ENCODE data around the gene MAPK12. TPM values are rescaled to one million over a fixed set of nuclear protein-coding genes. Genes with fewer than 3 reads are reported as not detected.

Gene MAPK12
- total and polyA plus RNA-seq, 2 donors (not counting 3 experiments of a cell fraction or from before 2014, with no cell fraction given) = 72.3 to 86.8 TPM

DNA sequence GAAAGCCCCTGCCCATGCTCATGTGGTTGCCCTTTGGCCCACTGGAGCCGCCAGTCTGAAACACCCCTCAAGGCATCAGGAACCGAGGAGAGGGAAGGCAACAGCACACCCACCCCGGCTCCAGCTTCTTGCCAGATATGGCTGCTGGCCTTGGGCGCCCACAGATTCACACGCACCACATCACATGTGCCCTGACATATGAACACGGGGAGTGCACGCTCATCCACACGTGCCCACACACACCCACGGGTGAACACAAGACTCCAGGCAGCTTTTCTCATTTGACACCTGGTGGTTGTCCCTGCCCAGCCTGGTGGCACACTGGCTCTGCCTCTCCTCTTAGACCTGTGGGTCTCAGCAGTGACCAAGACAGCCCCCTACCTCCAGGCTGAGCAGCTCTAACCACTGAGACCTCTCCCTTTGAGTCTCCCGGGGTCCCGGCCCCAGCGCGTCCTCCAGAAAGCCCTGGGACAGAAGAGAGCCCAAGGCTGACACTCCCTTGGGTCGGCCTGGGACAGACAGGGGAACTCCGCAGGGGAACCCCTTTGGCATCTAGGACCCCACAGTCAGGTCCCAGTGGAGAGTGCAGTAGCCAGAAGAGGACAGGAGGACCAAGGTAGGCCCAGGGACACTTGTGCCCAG lies 2.7 kb upstream of the MAPK12 start:
- Histone ChIP-seq H3K36me3 (ENCODE audit: control insufficient read depth in 2 of 2, extremely low read depth in 1 of 2, insufficient read depth in 2 of 2, low read length in 2 of 2) (peaks cover 0 to 4% of the 10 kb centered on the region in 2 experiments), H3K9me1 (replicated peaks; ENCODE audit: control insufficient read depth, extremely low read depth, insufficient read depth, low read length) (no peaks in the 10 kb centered on the region), H3K4me1 (ENCODE audit: control insufficient read depth, extremely low read depth, insufficient read depth, low read length) (peaks cover 11% of the 10 kb centered on the region), H3K9me3 (replicated peaks; ENCODE audit: control insufficient read depth, insufficient read depth, low read length) (no peaks in the 10 kb centered on the region), H2AFZ (ENCODE audit: low read depth, low read length) (no peak overlapping the region), H3K79me2 (ENCODE audit: control insufficient read depth, insufficient read depth, low read length) (peaks cover 12% of the 10 kb centered on the region), H4K20me1 (replicated peaks; ENCODE audit: control insufficient read depth, extremely low read depth, insufficient read depth, low read length) (no peaks in the 10 kb centered on the region), H3K27ac (ENCODE audit: insufficient read depth, low read depth, low read length) (no peak overlapping the region), H3K4me3 (replicated peaks in 1 of 3; ENCODE audit: insufficient read depth in 1 of 3, low read depth in 1 of 3, low read length in 3 of 3) (no peak overlapping the region), H3K27me3 (ENCODE audit: control insufficient read depth in 2 of 2, insufficient read depth in 2 of 2, low read length in 2 of 2) (no peaks in the 10 kb centered on the region), H3K9ac (replicated peaks; ENCODE audit: extremely low read depth, insufficient read depth, low read length) (no peak overlapping the region), H3K4me2 (ENCODE audit: insufficient read depth, low read length) (no peak overlapping the region)
- intact Hi-C loops (cut with micrococcal nuclease) = no loop called here
- BruUV-seq (replicated peaks) = no TSS peak
- FAIRE-seq (no peak), DNase-seq (ENCODE audit: low read depth, low spot score) (no peak)
- ChIA-PET CTCF (interaction anchor here (1.5 to 4.9 kb wide), 2 partner anchors 13 to 62 kb away, joined by 3 to 41 read pairs; partner anchors contain the start of gene HDAC10), POLR2A (no interaction called here)
- dilution Hi-C loops (cut with MboI; ENCODE audit: extremely low pct_ligation_motif_present, low sequenced_read_pairs) = no loop called here
- TF ChIP-seq JUN (IDR thresholded peaks at IDR 0.05; ENCODE audit: borderline replicate concordance, insufficient read depth, insufficient read length, low read depth) (no peak), GATA2 (IDR thresholded peaks at IDR 0.05; ENCODE audit: insufficient read depth, insufficient read length, low read depth, low read length) (no peak), FOS (IDR thresholded peaks at IDR 0.05; ENCODE audit: borderline replicate concordance, insufficient read depth, low read length) (no peak), MYC (IDR thresholded peaks at IDR 0.05; ENCODE audit: low read depth, low read length) (no peak), EZH2 (IDR thresholded peaks at IDR 0.05; ENCODE audit: borderline replicate concordance, low read depth, low read length, severe bottlenecking) (no peak), POLR2AphosphoS5 (IDR thresholded peaks at IDR 0.05; ENCODE audit: insufficient read depth, low read depth, low read length) (no peak), POLR2A (IDR thresholded peaks at IDR 0.05; ENCODE audit: low read depth, low read length) (no peak)
- TF ChIP-seq, protein P1, sequence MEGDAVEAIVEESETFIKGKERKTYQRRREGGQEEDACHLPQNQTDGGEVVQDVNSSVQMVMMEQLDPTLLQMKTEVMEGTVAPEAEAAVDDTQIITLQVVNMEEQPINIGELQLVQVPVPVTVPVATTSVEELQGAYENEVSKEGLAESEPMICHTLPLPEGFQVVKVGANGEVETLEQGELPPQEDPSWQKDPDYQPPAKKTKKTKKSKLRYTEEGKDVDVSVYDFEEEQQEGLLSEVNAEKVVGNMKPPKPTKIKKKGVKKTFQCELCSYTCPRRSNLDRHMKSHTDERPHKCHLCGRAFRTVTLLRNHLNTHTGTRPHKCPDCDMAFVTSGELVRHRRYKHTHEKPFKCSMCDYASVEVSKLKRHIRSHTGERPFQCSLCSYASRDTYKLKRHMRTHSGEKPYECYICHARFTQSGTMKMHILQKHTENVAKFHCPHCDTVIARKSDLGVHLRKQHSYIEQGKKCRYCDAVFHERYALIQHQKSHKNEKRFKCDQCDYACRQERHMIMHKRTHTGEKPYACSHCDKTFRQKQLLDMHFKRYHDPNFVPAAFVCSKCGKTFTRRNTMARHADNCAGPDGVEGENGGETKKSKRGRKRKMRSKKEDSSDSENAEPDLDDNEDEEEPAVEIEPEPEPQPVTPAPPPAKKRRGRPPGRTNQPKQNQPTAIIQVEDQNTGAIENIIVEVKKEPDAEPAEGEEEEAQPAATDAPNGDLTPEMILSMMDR (IDR thresholded peaks at IDR 0.05; ENCODE audit: extremely low read depth in 1 of 2, insufficient read depth in 1 of 2, low read depth in 1 of 2, low read length in 2 of 2) = no peak
- TF ChIP-seq, protein P2, sequence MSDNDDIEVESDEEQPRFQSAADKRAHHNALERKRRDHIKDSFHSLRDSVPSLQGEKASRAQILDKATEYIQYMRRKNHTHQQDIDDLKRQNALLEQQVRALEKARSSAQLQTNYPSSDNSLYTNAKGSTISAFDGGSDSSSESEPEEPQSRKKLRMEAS (IDR thresholded peaks at IDR 0.05; ENCODE audit: insufficient read depth, insufficient read length) = no peak

All from endothelial cell of umbilical vein (primary cell).